IMR-90 (cell line): ENCODE data around the gene TGFB1. TPM values are rescaled to one million over a fixed set of nuclear protein-coding genes. Genes with fewer than 3 reads are reported as not detected.
"Not testable (repeated sequence)": the region's sequence is repeated elsewhere in the genome, so short reads cannot be mapped to it uniquely, and the experiment has no call there.

Experiments used
- ATAC-seq: fragments of 200-7000 bp; cut with Tn5 transposase; 2 replicates; pipeline ENCODE4 v1.9.1; 2020; ENCODE audit warnings: low read depth, mild to moderate bottlenecking, moderate library complexity
- BruUV-seq: library from RNA; stranded (reverse); fragments of 400-500 nt; replicated peaks from 2 replicates; lab custom pipeline; 2021; lab: Mats Ljungman, UMichigan
- CTCF ChIA-PET: fragments of 300-600 bp; formaldehyde crosslinking; extraction: SDS; loops from one replicate; lab custom pipeline; 2021; ENCODE audit warnings: antibody characterized with exemption; lab: Yijun Ruan, JAX
- POLR2A ChIA-PET: fragments of 300-600 bp; sonication (Branson Sonifier 250); formaldehyde crosslinking; loops from one replicate; lab custom pipeline; 2022; ENCODE audit warnings: antibody characterized with exemption; ENCODE audit not compliant: unreplicated experiment; lab: Charles Lee
- DNase-seq: peaks from one replicate; pipeline ENCODE4 v3.0.0; 2013
- H2AFZ ChIP-seq: replicated peaks from 2 replicates; pipeline ENCODE3; 2013; ENCODE audit warnings: low read length, mild to moderate bottlenecking; ENCODE audit not compliant: poor library complexity
- H2AK5ac ChIP-seq: 2 replicates; pipeline ENCODE4 v1.6.1; 2013; ENCODE audit warnings: low read depth, low read length, inconsistent platforms
- H2AK9ac ChIP-seq: replicated peaks from 2 replicates; pipeline ENCODE3; 2013; ENCODE audit warnings: mild to moderate bottlenecking, low read depth, low read length, moderate library complexity; ENCODE audit not compliant: poor library complexity
- H2BK120ac ChIP-seq: 2 replicates; pipeline ENCODE4 v1.6.1; 2013; ENCODE audit warnings: low read depth, low read length, inconsistent platforms
- H2BK15ac ChIP-seq: 3 replicates; pipeline ENCODE4 v1.6.1; 2013; ENCODE audit warnings: low read depth, low read length, inconsistent platforms
- H2BK20ac ChIP-seq: 2 replicates; pipeline ENCODE4 v1.6.1; 2013; ENCODE audit warnings: low read depth, mild to moderate bottlenecking, inconsistent platforms, low read length, moderate library complexity
- H2BK5ac ChIP-seq: 2 replicates; pipeline ENCODE4 v1.6.1; 2013; ENCODE audit warnings: mild to moderate bottlenecking, low read depth, low read length, inconsistent platforms; ENCODE audit not compliant: poor library complexity, severe bottlenecking
- H3K14ac ChIP-seq: replicated peaks from 2 replicates; pipeline ENCODE4 v1.6.1; 2013; ENCODE audit warnings: low read depth, low read length, inconsistent platforms
- H3K18ac ChIP-seq: 2 replicates; pipeline ENCODE4 v1.6.1; 2013; ENCODE audit warnings: low read depth, low read length, control low read depth
- H3K23ac ChIP-seq: 2 replicates; pipeline ENCODE4 v1.6.1; 2013; ENCODE audit warnings: low read depth, low read length, inconsistent platforms
- H3K27ac ChIP-seq: 2 replicates; pipeline ENCODE4 v1.5.1; 2013; ENCODE audit warnings: mild to moderate bottlenecking, control low read depth, low read length; ENCODE audit not compliant: insufficient read depth
- H3K27me3 ChIP-seq: 2 replicates; pipeline ENCODE4 v1.6.1; 2013; ENCODE audit warnings: low read length; ENCODE audit not compliant: control insufficient read depth, insufficient read depth
- H3K36me3 ChIP-seq: 2 replicates; pipeline ENCODE4 v1.6.1; 2013; ENCODE audit warnings: low read length, mixed read lengths; ENCODE audit not compliant: control insufficient read depth, insufficient read depth
- H3K4ac ChIP-seq: 2 replicates; pipeline ENCODE4 v1.6.1; 2013; ENCODE audit warnings: low read depth, low read length, inconsistent platforms
- H3K4me1 ChIP-seq: 2 replicates; pipeline ENCODE4 v1.6.1; 2013; ENCODE audit warnings: low read length, mixed read lengths; ENCODE audit not compliant: control insufficient read depth, insufficient read depth
- H3K4me2 ChIP-seq: 2 replicates; pipeline ENCODE4 v1.6.1; 2013; ENCODE audit warnings: low read depth, mild to moderate bottlenecking, control low read depth, low read length, moderate library complexity
- H3K4me3 ChIP-seq: 2 replicates; pipeline ENCODE4 v1.5.1; 2013; ENCODE audit warnings: low read depth, mild to moderate bottlenecking, control low read depth, low read length, moderate library complexity; ENCODE audit not compliant: insufficient read depth
- H3K56ac ChIP-seq: 2 replicates; pipeline ENCODE4 v1.6.1; 2013; ENCODE audit warnings: low read length, inconsistent platforms; ENCODE audit not compliant: insufficient read depth; ENCODE audit errors: extremely low read depth
- H3K79me1 ChIP-seq, 2 experiments: 2 replicates each; pipeline ENCODE4 v1.6.1; 2013; ENCODE audit warnings: low read length in 2 of 2, inconsistent platforms in 1 of 2, low read depth in 1 of 2
- H3K9ac ChIP-seq: 2 replicates; pipeline ENCODE4 v1.6.1; 2013; ENCODE audit warnings: low read depth, low read length, control low read depth
- H3K9me1 ChIP-seq: 2 replicates; pipeline ENCODE4 v1.6.1; 2013; ENCODE audit warnings: low read length, inconsistent platforms; ENCODE audit not compliant: insufficient read depth
- H3K9me3 ChIP-seq: 2 replicates; pipeline ENCODE4 v1.6.1; 2013; ENCODE audit warnings: low read length; ENCODE audit not compliant: control insufficient read depth, insufficient read depth
- H4K20me1 ChIP-seq: 2 replicates; pipeline ENCODE4 v1.6.1; 2013; ENCODE audit warnings: low read length, inconsistent platforms; ENCODE audit not compliant: insufficient read depth
- H4K5ac ChIP-seq: 2 replicates; pipeline ENCODE4 v1.6.1; 2013; ENCODE audit warnings: mild to moderate bottlenecking, low read depth, low read length, control low read depth
- H4K8ac ChIP-seq, 2 experiments: 2 replicates each; pipeline ENCODE4 v1.6.1; 2013; ENCODE audit warnings: low read depth in 2 of 2, low read length in 2 of 2, control low read depth in 1 of 2, inconsistent platforms in 1 of 2
- H4K91ac ChIP-seq: 2 replicates; pipeline ENCODE4 v1.6.1; 2013; ENCODE audit warnings: low read depth, low read length, inconsistent platforms; ENCODE audit not compliant: insufficient read depth
- WGBS, 2 experiments: methylation state at CpG; one replicate each; pipeline versions ENCODE4 v1.1.5 to v1.1.7; 2013; ENCODE audit warnings: missing lambda C conversion rate in 2 of 2; ENCODE audit not compliant: insufficient read length in 1 of 2; ENCODE audit errors: extremely low coverage in 2 of 2; 5-methylcytosine and 5-hydroxymethylcytosine counted together
- dilution Hi-C: fragments of 300-500 bp; cut with HindIII; formaldehyde crosslinking; loops from one replicate; pipeline ENCODE4 v1.14.3; 2018; ENCODE audit warnings: low sequenced_read_pairs; ENCODE audit not compliant: unreplicated experiment
- in situ Hi-C: fragments of 300-500 bp; cut with MboI; formaldehyde crosslinking; loops from 3 replicates; pipeline ENCODE4 v1.14.3; 2019; ENCODE audit warnings: low sequenced_read_pairs, inconsistent platforms, mixed read lengths
- intact Hi-C: fragments of 100-400 bp; cut with micrococcal nuclease; formaldehyde crosslinking; loops from 2 replicates; pipeline ENCODE4 v1.10.0; 2022
- polyA plus RNA-seq, 3 experiments: library from polyadenylated mRNA; depleted of rRNA; stranded (reverse); fragments of >200 nt; gene quantifications; 2 replicates each; pipeline ENCODE4 v1.2.3, GENCODE V29; 2012; ENCODE audit warnings: low replicate concordance in 1 of 3
- total RNA-seq: library from RNA; depleted of rRNA; stranded (reverse); fragments of >200 nt; gene quantifications from 2 replicates; pipeline ENCODE4 v1.2.3, GENCODE V29; 2012

Gene TGFB1
- total and polyA plus RNA-seq, 2 of the 4 experiments (the other 2 are of a cell fraction), result 3.2 to 26.7 TPM

GRCh38 chr19:41371119-41371518 lies 17.4 kb upstream of the TGFB1 start:
- H2AK9ac ChIP-seq, H3K9me3 ChIP-seq, intact Hi-C loops, H2AK5ac ChIP-seq, H3K9me1 ChIP-seq, H3K27me3 ChIP-seq, H3K14ac ChIP-seq, H3K9ac ChIP-seq, H2AFZ ChIP-seq, H3K56ac ChIP-seq, H2BK20ac ChIP-seq, H4K5ac ChIP-seq, POLR2A ChIA-PET, DNase-seq, H4K8ac ChIP-seq, ATAC-seq, in situ Hi-C loops, H3K27ac ChIP-seq, H2BK15ac ChIP-seq, dilution Hi-C loops, H3K36me3 ChIP-seq, H3K4ac ChIP-seq, H3K4me3 ChIP-seq, H2BK5ac ChIP-seq, BruUV-seq, H2BK120ac ChIP-seq, H3K18ac ChIP-seq, H3K23ac ChIP-seq, H3K4me2 ChIP-seq, H4K20me1 ChIP-seq, H4K91ac ChIP-seq, CTCF ChIA-PET: not testable (repeated sequence)
- Histone ChIP-seq H3K4me1 (peaks cover 15% of the 10 kb centered on the region), H3K79me1 (peaks cover 13 to 40% of the 10 kb centered on the region in 2 experiments)
- 90% methylated on average over 2 of the region's 5 CpGs; no CpG with 5 or more reads in 1 of the 2 experiments for WGBS, 2 experiments
